Endothelial cell (in vitro differentiated cells): Measurements from ENCODE around the gene LEAP2. TPM values are rescaled to one million over a fixed set of nuclear protein-coding genes. Genes with fewer than 3 reads are reported as not detected.

Experiments used
- DNase-seq: peaks from one replicate; pipeline ENCODE4 v3.0.0; 2021; ENCODE audit warnings: low spot score
- H3K27ac Mint-ChIP-seq: one replicate; pipeline ENCODE4 v1.8.0; 2021; ENCODE audit warnings: mixed read lengths, inconsistent platforms; ENCODE audit not compliant: unreplicated experiment
- H3K27me3 Mint-ChIP-seq: one replicate; pipeline ENCODE4 v1.8.0; 2021; ENCODE audit warnings: mild to moderate bottlenecking, moderate library complexity, mixed read lengths, inconsistent platforms; ENCODE audit not compliant: unreplicated experiment
- H3K36me3 Mint-ChIP-seq: one replicate; pipeline ENCODE4 v1.8.0; 2021; ENCODE audit warnings: mild to moderate bottlenecking, low read depth, mixed read lengths, inconsistent platforms; ENCODE audit not compliant: unreplicated experiment
- H3K4me1 Mint-ChIP-seq: one replicate; pipeline ENCODE4 v1.8.0; 2021; ENCODE audit warnings: mild to moderate bottlenecking, mixed read lengths, inconsistent platforms; ENCODE audit not compliant: unreplicated experiment
- H3K4me3 Mint-ChIP-seq: one replicate; pipeline ENCODE4 v1.8.0; 2021; ENCODE audit warnings: mild to moderate bottlenecking, mixed read lengths, inconsistent platforms; ENCODE audit not compliant: unreplicated experiment
- H3K9me3 Mint-ChIP-seq: one replicate; pipeline ENCODE4 v1.8.0; 2021; ENCODE audit warnings: mixed read lengths, inconsistent platforms; ENCODE audit not compliant: unreplicated experiment
- total RNA-seq: library from RNA; stranded (reverse); fragmentation: NEBNext Ultra II Directional; extraction: Animal tissue kit (Norgen Biotek cat#: 25700); gene quantifications from one replicate; pipeline ENCODE4 v1.2.1, GENCODE V29; 2021; ENCODE audit not compliant: unreplicated experiment
- TF ChIP-seq, protein P1 (sequence below): fragments of 200-600 bp; sonication (generic); IDR thresholded peaks from one replicate; pipeline ENCODE4 v1.5.0; 2021; ENCODE audit warnings: antibody characterized with exemption; ENCODE audit not compliant: unreplicated experiment

Gene LEAP2
- total RNA-seq, 1 donor from 2014 or later = 0.82 TPM

DNA sequence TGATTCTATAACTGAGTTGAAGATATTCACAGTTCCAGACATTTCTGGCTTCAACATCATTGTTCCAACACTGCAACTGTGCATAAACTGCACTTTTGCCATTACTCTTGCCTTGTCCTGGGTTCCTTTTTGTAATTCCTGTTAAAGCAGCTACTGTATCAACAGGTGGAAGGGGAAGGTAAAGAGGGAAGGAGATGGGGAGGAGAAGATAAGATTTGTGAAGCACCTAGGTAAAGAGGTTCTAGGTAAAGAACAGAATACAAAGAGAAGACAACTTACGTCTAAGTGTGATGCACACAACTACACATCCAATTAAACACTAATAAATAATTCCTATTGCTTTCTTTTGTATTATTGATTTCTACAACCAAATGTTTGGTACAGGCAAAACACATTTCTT is 36.2 kb downstream of the LEAP2 start:
- H3K36me3 Mint-ChIP-seq = peaks cover 18% of the 10 kb centered on the region
- no peak for DNase-seq
- TF ChIP-seq, protein P1, sequence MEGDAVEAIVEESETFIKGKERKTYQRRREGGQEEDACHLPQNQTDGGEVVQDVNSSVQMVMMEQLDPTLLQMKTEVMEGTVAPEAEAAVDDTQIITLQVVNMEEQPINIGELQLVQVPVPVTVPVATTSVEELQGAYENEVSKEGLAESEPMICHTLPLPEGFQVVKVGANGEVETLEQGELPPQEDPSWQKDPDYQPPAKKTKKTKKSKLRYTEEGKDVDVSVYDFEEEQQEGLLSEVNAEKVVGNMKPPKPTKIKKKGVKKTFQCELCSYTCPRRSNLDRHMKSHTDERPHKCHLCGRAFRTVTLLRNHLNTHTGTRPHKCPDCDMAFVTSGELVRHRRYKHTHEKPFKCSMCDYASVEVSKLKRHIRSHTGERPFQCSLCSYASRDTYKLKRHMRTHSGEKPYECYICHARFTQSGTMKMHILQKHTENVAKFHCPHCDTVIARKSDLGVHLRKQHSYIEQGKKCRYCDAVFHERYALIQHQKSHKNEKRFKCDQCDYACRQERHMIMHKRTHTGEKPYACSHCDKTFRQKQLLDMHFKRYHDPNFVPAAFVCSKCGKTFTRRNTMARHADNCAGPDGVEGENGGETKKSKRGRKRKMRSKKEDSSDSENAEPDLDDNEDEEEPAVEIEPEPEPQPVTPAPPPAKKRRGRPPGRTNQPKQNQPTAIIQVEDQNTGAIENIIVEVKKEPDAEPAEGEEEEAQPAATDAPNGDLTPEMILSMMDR = no peak
- no peaks in the 10 kb centered on the region for H3K9me3 Mint-ChIP-seq
- peaks cover 13% of the 10 kb centered on the region for H3K4me1 Mint-ChIP-seq
- no peaks in the 10 kb centered on the region for H3K27me3 Mint-ChIP-seq
- no peak overlapping the region for H3K27ac Mint-ChIP-seq
- H3K4me3 Mint-ChIP-seq = no peak overlapping the region

DNA sequence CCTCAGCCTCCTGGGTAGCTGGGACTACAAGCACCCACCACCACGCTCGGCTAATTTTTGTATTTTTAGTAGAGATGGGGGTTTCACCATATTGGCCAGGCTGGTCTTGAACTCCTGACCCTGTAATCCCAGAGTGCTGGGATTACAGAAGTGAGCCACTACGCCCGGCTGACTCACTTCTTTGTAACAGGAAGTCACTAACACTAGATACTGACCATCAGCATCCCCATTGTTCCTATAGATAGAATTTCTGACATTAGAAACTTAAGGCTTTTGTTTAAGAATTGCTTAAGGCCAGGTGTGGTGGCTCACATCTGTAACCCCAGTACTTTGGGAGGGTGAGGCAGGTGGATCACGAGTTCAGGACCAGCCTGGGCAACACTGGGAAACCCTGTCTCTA is 42.2 kb downstream of the LEAP2 start:
- Mint-ChIP-seq H3K36me3 (peaks cover 19% of the 10 kb centered on the region), H3K27ac (no peak overlapping the region), H3K9me3 (no peaks in the 10 kb centered on the region), H3K4me3 (no peak overlapping the region), H3K27me3 (no peaks in the 10 kb centered on the region), H3K4me1 (no peaks in the 10 kb centered on the region)
- TF ChIP-seq, protein P1 = no peak
- no peak for DNase-seq

DNA sequence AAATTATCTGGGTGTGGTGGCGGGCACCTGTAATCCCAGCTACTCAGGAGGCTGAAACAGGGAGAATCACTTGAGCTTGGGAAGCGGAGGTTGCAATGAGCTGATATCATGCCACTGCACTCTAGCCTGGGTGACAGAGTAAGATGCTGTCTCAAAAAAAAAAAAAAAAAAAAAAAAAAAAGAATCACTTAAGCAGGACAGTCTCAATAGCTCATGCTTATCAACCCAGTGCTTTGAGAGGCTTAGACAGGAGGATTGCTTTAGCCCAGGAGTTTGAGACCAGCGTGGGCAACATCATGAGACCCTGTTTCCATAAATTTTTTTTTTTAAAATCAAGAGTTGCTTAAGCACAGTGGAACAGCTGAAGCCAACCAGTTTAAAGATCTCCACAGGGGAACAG is 42.6 kb downstream of the LEAP2 start:
- no peaks in the 10 kb centered on the region for H3K4me1 Mint-ChIP-seq
- no peak for DNase-seq
- H3K4me3 Mint-ChIP-seq = no peak overlapping the region
- H3K27me3 Mint-ChIP-seq = no peaks in the 10 kb centered on the region
- H3K27ac Mint-ChIP-seq = peak overlapping the region; percentile 75
- TF ChIP-seq, protein P1 = no peak
- peaks cover 19% of the 10 kb centered on the region for H3K36me3 Mint-ChIP-seq
- no peaks in the 10 kb centered on the region for H3K9me3 Mint-ChIP-seq

Other genes with a start within 250 kb of the LEAP2 start
- not detected for gene IL13, start 215.5 kb upstream of the LEAP2 start, total RNA-seq
- gene IL4, start 199.7 kb upstream of the LEAP2 start, total RNA-seq = not detected
- gene KIF3A, start 136.1 kb upstream of the LEAP2 start, total RNA-seq = 11.5 TPM
- not detected for gene CCNI2, start 126.2 kb upstream of the LEAP2 start, total RNA-seq
- gene SEPTIN8, start 96.4 kb upstream of the LEAP2 start, total RNA-seq = 22.8 TPM
- gene SOWAHA, start 60.4 kb upstream of the LEAP2 start, total RNA-seq = not detected
- gene SHROOM1, start 43.0 kb upstream of the LEAP2 start, total RNA-seq = 5.6 TPM
- 0.33 TPM for gene GDF9, start 7.2 kb upstream of the LEAP2 start, total RNA-seq
- gene UQCRQ, start 7.0 kb upstream of the LEAP2 start, total RNA-seq = 152 TPM
- 87.4 TPM for gene AFF4, start 90.0 kb downstream of the LEAP2 start, total RNA-seq
- 33.0 TPM for gene ZCCHC10, start 152.9 kb downstream of the LEAP2 start, total RNA-seq
- gene HSPA4, start 178.3 kb downstream of the LEAP2 start, total RNA-seq = 162 TPM